ENCODE data around the gene EIF4H. TPM values are rescaled to one million over a fixed set of nuclear protein-coding genes. Genes with fewer than 3 reads are reported as not detected.

The EIF4H gene
- total and polyA plus RNA-seq, 2 donors (not counting 1 experiment from before 2014, with no cell fraction given), result 127 to 199 TPM

DNA sequence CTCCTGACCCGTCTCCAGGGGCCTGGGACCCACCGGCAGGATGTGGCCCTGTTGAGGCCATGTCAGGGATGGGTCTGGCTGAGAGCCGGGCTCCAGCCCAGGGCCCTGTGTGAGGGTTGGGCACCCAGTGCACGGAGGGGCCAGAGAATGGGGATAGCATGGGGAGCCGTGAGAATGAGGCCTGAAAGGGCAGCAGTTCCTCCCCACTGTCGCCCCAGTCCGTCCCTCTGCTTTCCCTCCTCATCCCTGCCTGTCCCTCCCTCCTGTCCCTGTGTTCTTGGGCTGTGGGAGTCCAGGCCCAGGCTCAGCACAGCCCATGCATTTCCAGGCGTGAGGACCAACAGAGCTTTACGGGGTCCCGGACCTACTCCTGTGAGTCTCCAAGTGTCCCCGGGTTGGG, 45.3 kb downstream of the EIF4H start:
- intact Hi-C loops (cut with micrococcal nuclease), result no loop called here
- no peaks in the 10 kb centered on the region for H3K27me3 Mint-ChIP-seq
- Histone ChIP-seq H3K79me2 (ENCODE audit: control insufficient read depth, insufficient read depth, low read length) (peaks cover 27% of the 10 kb centered on the region), H3K4me3 (ENCODE audit: control extremely low read depth in 1 of 5, extremely low read depth in 1 of 5, insufficient read depth in 1 of 5, low read depth in 2 of 5, low read length in 4 of 5) (no peak overlapping the region), H2AFZ (ENCODE audit: insufficient read depth, low read depth, low read length, poor library complexity, severe bottlenecking) (no peak overlapping the region), H4K20me1 (ENCODE audit: control insufficient read depth, insufficient read depth, low read length, poor library complexity, severe bottlenecking) (peaks cover 35% of the 10 kb centered on the region), H3K9ac (ENCODE audit: low read length) (no peak overlapping the region), H3K4me2 (replicated peaks; ENCODE audit: low read depth, low read length, poor library complexity, severe bottlenecking) (peak overlapping the region; percentile 28), H3K27me3 (replicated peaks in 1 of 4; ENCODE audit: control extremely low read depth in 1 of 4, control insufficient read depth in 3 of 4, insufficient read depth in 4 of 4, low read length in 3 of 4) (no peaks in the 10 kb centered on the region), H3K9me3 (ENCODE audit: control extremely low read depth in 1 of 3, control insufficient read depth in 2 of 3, insufficient read depth in 1 of 3, low read length in 2 of 3) (peaks cover 0 to 10% (median 0%) of the 10 kb centered on the region in 3 donors), H3K27ac (ENCODE audit: low read length in 2 of 2) (peak overlapping the region; percentile 16 to 65), H3K4me1 (ENCODE audit: control insufficient read depth in 2 of 2, insufficient read depth in 2 of 2, low read length in 2 of 2) (peaks cover 38 to 69% of the 10 kb centered on the region in 2 donors), H3K36me3 (replicated peaks in 1 of 2; ENCODE audit: control extremely low read depth in 1 of 2, control insufficient read depth in 1 of 2, extremely low read depth in 1 of 2, insufficient read depth in 2 of 2, low read length in 1 of 2) (peaks cover 1 to 63% of the 10 kb centered on the region in 2 experiments)
- H3K4me1 Mint-ChIP-seq, result peaks cover 58% of the 10 kb centered on the region
- ChIA-PET CTCF (no interaction called here), POLR2A (interaction anchor here (1.4 kb wide), 1 partner anchor 12 kb away, joined by 3 read pairs; no protein-coding TSS in a partner anchor)
- DNase-seq (no peak), ATAC-seq (ENCODE audit: low read depth) (no peak)
- TF ChIP-seq, protein P1, sequence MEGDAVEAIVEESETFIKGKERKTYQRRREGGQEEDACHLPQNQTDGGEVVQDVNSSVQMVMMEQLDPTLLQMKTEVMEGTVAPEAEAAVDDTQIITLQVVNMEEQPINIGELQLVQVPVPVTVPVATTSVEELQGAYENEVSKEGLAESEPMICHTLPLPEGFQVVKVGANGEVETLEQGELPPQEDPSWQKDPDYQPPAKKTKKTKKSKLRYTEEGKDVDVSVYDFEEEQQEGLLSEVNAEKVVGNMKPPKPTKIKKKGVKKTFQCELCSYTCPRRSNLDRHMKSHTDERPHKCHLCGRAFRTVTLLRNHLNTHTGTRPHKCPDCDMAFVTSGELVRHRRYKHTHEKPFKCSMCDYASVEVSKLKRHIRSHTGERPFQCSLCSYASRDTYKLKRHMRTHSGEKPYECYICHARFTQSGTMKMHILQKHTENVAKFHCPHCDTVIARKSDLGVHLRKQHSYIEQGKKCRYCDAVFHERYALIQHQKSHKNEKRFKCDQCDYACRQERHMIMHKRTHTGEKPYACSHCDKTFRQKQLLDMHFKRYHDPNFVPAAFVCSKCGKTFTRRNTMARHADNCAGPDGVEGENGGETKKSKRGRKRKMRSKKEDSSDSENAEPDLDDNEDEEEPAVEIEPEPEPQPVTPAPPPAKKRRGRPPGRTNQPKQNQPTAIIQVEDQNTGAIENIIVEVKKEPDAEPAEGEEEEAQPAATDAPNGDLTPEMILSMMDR (IDR thresholded peaks at IDR 0.05), result no peak
- TF ChIP-seq EZH2 (IDR thresholded peaks at IDR 0.05; ENCODE audit: borderline replicate concordance, insufficient read depth, low read depth, low read length, poor library complexity, severe bottlenecking), result no peak
- H3K4me3 Mint-ChIP-seq, result no peak overlapping the region
- 86% methylated on average over 9 of the region's 11 CpGs for WGBS (ENCODE audit: insufficient coverage)
- H3K27ac Mint-ChIP-seq, result peak overlapping the region; percentile 32
- no peaks in the 10 kb centered on the region for H3K9me3 Mint-ChIP-seq (ENCODE audit: insufficient read depth)

DNA sequence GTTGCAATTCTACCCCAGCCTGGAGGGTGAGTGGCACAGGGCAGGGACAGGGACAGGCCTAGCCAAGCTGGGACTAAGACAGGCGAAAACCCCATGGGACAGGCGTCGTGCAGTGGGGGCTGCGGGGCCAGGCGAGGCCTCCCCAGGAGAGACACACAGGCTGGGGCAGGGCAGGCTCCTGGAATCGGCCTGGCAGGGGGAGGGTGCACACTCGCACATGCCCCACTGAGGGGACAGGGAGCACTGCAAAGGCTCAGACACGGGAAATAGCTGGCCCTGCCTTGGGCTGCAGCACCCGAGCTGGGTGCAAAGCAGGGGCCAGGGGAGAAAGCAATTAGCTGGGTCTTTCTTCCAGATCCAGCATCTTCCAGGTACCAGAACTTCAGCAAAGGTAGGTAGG, 46.1 kb downstream of the EIF4H start:
- no peaks in the 10 kb centered on the region for H3K9me3 Mint-ChIP-seq (ENCODE audit: insufficient read depth)
- H3K4me3 Mint-ChIP-seq, result no peak overlapping the region
- peaks cover 33 to 63% of the 10 kb centered on the region in 2 donors for H3K4me1 ChIP-seq (ENCODE audit: control insufficient read depth in 2 of 2, insufficient read depth in 2 of 2, low read length in 2 of 2)
- H3K9ac ChIP-seq (ENCODE audit: low read length), result no peak overlapping the region
- H3K27me3 ChIP-seq (replicated peaks in 1 of 4; ENCODE audit: control extremely low read depth in 1 of 4, control insufficient read depth in 3 of 4, insufficient read depth in 4 of 4, low read length in 3 of 4), result no peaks in the 10 kb centered on the region
- peak overlapping the region; percentile 29 to 65 for H3K27ac ChIP-seq (ENCODE audit: low read length in 2 of 2)
- intact Hi-C loops (cut with micrococcal nuclease), result no loop called here
- WGBS (ENCODE audit: insufficient coverage), result 40% methylated on average over 9 of the region's 9 CpGs
- ChIA-PET CTCF (interaction anchor here (2.9 kb wide), 1 partner anchor 14 kb away, joined by 18 read pairs; no protein-coding TSS in a partner anchor), POLR2A (interaction anchor here (1.4 kb wide), 1 partner anchor 13 kb away, joined by 3 read pairs; no protein-coding TSS in a partner anchor)
- no peak for ATAC-seq (ENCODE audit: low read depth)
- H3K36me3 ChIP-seq (replicated peaks in 1 of 2; ENCODE audit: control extremely low read depth in 1 of 2, control insufficient read depth in 1 of 2, extremely low read depth in 1 of 2, insufficient read depth in 2 of 2, low read length in 1 of 2), result peaks cover 0 to 66% of the 10 kb centered on the region in 2 experiments
- H3K79me2 ChIP-seq (ENCODE audit: control insufficient read depth, insufficient read depth, low read length), result peaks cover 22% of the 10 kb centered on the region
- peaks cover 34% of the 10 kb centered on the region for H4K20me1 ChIP-seq (ENCODE audit: control insufficient read depth, insufficient read depth, low read length, poor library complexity, severe bottlenecking)
- DNase-seq, result no peak
- H3K4me3 ChIP-seq (ENCODE audit: control extremely low read depth in 1 of 5, extremely low read depth in 1 of 5, insufficient read depth in 1 of 5, low read depth in 2 of 5, low read length in 4 of 5), result no peak overlapping the region
- no peak overlapping the region for H3K4me2 ChIP-seq (replicated peaks; ENCODE audit: low read depth, low read length, poor library complexity, severe bottlenecking)
- TF ChIP-seq, protein P1 (IDR thresholded peaks at IDR 0.05), result no peak
- no peak for TF ChIP-seq EZH2 (IDR thresholded peaks at IDR 0.05; ENCODE audit: borderline replicate concordance, insufficient read depth, low read depth, low read length, poor library complexity, severe bottlenecking)
- H2AFZ ChIP-seq (ENCODE audit: insufficient read depth, low read depth, low read length, poor library complexity, severe bottlenecking), result no peak overlapping the region
- no peaks in the 10 kb centered on the region for H3K27me3 Mint-ChIP-seq
- peaks cover 0 to 10% (median 0%) of the 10 kb centered on the region in 3 donors for H3K9me3 ChIP-seq (ENCODE audit: control extremely low read depth in 1 of 3, control insufficient read depth in 2 of 3, insufficient read depth in 1 of 3, low read length in 2 of 3)
- H3K27ac Mint-ChIP-seq, result peak overlapping the region; percentile 41
- peaks cover 53% of the 10 kb centered on the region for H3K4me1 Mint-ChIP-seq

All from B cell (primary cell).